ENCODE measurements around the gene FYN. TPM values are rescaled to one million over a fixed set of nuclear protein-coding genes. Genes with fewer than 3 reads are reported as not detected.
"Not testable (repeated sequence)": the region's sequence is repeated elsewhere in the genome, so short reads cannot be mapped to it uniquely, and the experiment has no call there.

The FYN gene
- total and polyA plus RNA-seq, 10 of the 15 experiments (the other 5 are each of a cell fraction or from before 2014, with no cell fraction given) = 51.4 to 247 (median 138) TPM

DNA sequence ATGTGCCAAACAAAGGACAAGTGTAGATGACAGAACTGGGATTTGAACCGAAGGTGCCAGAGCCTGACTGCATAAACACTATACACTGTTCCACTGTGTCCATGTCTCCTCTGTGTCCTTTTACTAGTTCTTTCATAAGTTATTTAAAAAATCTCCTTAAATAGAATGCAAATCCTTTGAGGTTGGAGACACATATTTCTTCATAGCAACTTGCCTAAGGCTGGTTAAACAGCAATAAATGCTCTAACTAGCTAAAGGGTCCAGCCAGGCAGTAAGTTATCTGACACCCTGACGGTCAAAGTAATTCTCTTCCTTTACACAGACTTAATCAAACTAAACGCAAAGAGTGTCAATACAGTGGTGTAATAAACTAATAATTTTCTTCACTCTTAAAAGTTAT lies 191.4 kb downstream of the FYN start (continued):
- TF ChIP-seq, protein P1, sequence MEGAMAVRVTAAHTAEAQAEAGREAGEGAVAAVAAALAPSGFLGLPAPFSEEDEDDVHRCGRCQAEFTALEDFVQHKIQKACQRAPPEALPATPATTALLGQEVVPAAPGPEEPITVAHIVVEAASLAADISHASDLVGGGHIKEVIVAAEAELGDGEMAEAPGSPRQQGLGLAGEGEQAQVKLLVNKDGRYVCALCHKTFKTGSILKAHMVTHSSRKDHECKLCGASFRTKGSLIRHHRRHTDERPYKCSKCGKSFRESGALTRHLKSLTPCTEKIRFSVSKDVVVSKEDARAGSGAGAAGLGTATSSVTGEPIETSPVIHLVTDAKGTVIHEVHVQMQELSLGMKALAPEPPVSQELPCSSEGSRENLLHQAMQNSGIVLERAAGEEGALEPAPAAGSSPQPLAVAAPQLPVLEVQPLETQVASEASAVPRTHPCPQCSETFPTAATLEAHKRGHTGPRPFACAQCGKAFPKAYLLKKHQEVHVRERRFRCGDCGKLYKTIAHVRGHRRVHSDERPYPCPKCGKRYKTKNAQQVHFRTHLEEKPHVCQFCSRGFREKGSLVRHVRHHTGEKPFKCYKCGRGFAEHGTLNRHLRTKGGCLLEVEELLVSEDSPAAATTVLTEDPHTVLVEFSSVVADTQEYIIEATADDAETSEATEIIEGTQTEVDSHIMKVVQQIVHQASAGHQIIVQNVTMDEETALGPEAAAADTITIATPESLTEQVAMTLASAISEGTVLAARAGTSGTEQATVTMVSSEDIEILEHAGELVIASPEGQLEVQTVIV (IDR thresholded peaks at IDR 0.05; ENCODE audit: borderline replicate concordance, partially characterized antibody) = no peak
- TF ChIP-seq EED (IDR thresholded peaks at IDR 0.05; ENCODE audit: low read depth) = no peak
- TF ChIP-seq, protein P2, sequence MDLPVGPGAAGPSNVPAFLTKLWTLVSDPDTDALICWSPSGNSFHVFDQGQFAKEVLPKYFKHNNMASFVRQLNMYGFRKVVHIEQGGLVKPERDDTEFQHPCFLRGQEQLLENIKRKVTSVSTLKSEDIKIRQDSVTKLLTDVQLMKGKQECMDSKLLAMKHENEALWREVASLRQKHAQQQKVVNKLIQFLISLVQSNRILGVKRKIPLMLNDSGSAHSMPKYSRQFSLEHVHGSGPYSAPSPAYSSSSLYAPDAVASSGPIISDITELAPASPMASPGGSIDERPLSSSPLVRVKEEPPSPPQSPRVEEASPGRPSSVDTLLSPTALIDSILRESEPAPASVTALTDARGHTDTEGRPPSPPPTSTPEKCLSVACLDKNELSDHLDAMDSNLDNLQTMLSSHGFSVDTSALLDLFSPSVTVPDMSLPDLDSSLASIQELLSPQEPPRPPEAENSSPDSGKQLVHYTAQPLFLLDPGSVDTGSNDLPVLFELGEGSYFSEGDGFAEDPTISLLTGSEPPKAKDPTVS (IDR thresholded peaks at IDR 0.05; ENCODE audit: low read depth, low read length) = no peak
- no peak for TF ChIP-seq ASH2L (IDR thresholded peaks at IDR 0.05; ENCODE audit: borderline replicate concordance, low read depth)
- TF ChIP-seq RUNX3 (IDR thresholded peaks at IDR 0.05; ENCODE audit: low read length) = no peak

DNA sequence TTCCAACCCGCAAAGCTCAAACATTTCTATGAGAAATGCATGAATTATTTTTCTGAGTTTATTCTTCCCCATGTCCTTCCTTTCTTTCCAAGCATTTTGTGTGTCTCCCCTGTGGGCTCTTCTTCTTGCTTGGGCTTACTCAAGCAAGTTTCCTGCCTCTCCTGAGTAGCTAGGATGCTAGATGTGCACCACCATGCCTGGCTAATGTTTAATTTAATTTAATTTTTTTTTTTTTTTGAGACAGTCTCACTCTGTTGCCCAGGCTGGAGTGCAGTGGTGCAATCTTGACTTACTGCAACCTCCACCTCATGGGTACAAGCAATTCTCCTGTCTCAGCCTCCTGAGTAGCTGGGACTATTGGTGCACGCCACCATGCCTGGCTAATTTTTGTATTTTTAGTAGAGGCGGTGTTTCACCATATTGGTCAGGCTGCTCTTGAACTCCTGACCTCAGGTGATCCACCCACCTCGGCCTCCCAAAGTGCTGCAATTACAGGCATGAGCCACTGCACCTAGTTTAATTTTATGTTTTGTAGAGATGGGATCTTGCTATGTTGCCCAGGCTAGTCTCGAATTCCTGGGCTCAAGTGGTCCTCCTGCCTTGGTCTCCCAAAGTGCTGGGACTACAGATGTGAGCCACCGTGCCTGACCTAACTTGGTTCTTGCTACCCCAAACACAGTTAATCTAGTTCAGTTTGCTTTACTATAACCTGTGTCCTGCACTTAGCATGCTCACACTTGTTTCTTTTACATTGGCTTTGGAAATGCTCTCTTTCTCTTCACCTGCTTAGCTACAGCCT lies 192.2 kb downstream of the FYN start:
- H3K79me2 ChIP-seq (ENCODE audit: control insufficient read depth, insufficient read depth, low read length); H3K4me1 ChIP-seq (ENCODE audit: control insufficient read depth, insufficient read depth, low read length); DNase-seq (ENCODE audit: low read depth, low spot score); RAD21 ChIA-PET (ENCODE audit: unreplicated experiment); H3K27me3 ChIP-seq (replicated peaks in 1 of 2; ENCODE audit: control insufficient read depth in 2 of 2, insufficient read depth in 2 of 2, low read length in 1 of 2); H4K20me1 ChIP-seq (ENCODE audit: control insufficient read depth, insufficient read depth); H3K4me2 ChIP-seq (ENCODE audit: control insufficient read depth, insufficient read depth); H2AFZ ChIP-seq (ENCODE audit: control insufficient read depth, low read depth, low read length); ATAC-seq; H3K27ac ChIP-seq (ENCODE audit: control insufficient read depth, insufficient read depth); BruUV-seq (replicated peaks); H3K9me3 ChIP-seq (replicated peaks; ENCODE audit: control insufficient read depth, insufficient read depth, low read length); in situ Hi-C loops (cut with MboI); FAIRE-seq; intact Hi-C loops (cut with micrococcal nuclease; ENCODE audit: unreplicated experiment); H3K9ac ChIP-seq (ENCODE audit: control insufficient read depth, insufficient read depth, low read length); POLR2A ChIA-PET; H3K4me3 ChIP-seq: not testable (repeated sequence)
- H3K36me3 ChIP-seq (ENCODE audit: control insufficient read depth in 2 of 2, insufficient read depth in 2 of 2, low read length in 1 of 2) = peaks cover 12 to 14% of the 10 kb centered on the region in 2 experiments; a peak in 3 of 4 replicates
- ChIA-PET SMC1A (ENCODE audit: uncharacterized antibody, unreplicated experiment) (interaction anchor here (1.5 kb wide), 1 partner anchor 315 kb away, joined by 3 read pairs; no protein-coding TSS in a partner anchor), CTCF (interaction anchor here (0.7 to 1.5 kb wide), 4 partner anchors 18 to 309 kb away, joined by 3 to 4 read pairs (median 3); no protein-coding TSS in a partner anchor)
- 41% methylated on average over 6 of the region's 6 CpGs for WGBS (ENCODE audit: insufficient coverage, insufficient replicate concordance, low lambda C conversion rate, missing lambda C conversion rate)
